Effector memory CD8-positive, alpha-beta T cell (primary cell): ENCODE measurements around the gene HSPG2.
"Not testable (repeated sequence)": the region's sequence is repeated elsewhere in the genome, so short reads cannot be mapped to it uniquely, and the experiment has no call there.

Experiments used
- ATAC-seq: fragments of 150-1000 bp; cut with Tn5 transposase; replicated peaks from 2 replicates; pipeline ENCODE4 v1.10.0; 2021; ENCODE audit warnings: mild to moderate bottlenecking, moderate library complexity
- DNase-seq, 3 experiments: peaks; one replicate each; pipeline ENCODE4 v3.0.0; 2021
- H3K27ac Mint-ChIP-seq, 2 donors: one replicate each; pipeline ENCODE4 v1.8.0; 2022; ENCODE audit warnings: mild to moderate bottlenecking in 2 of 2, mixed read lengths in 2 of 2, moderate library complexity in 2 of 2
- H3K27me3 Mint-ChIP-seq, 2 donors: one replicate each; pipeline ENCODE4 v1.8.0; 2022; ENCODE audit warnings: mixed read lengths in 2 of 2
- H3K36me3 Mint-ChIP-seq: one replicate; pipeline ENCODE4 v1.8.0; 2022; ENCODE audit warnings: mild to moderate bottlenecking, moderate library complexity, mixed read lengths; ENCODE audit not compliant: insufficient read depth
- H3K4me1 Mint-ChIP-seq, 2 donors: one replicate each; pipeline ENCODE4 v1.8.0; 2022; ENCODE audit warnings: low read depth in 2 of 2, mixed read lengths in 2 of 2
- H3K4me3 Mint-ChIP-seq, 2 donors: one replicate each; pipeline ENCODE4 v1.8.0; 2022; ENCODE audit warnings: mild to moderate bottlenecking in 2 of 2, mixed read lengths in 2 of 2, moderate library complexity in 2 of 2
- H3K9me3 Mint-ChIP-seq, 2 donors: one replicate each; pipeline ENCODE4 v1.8.0; 2022; ENCODE audit warnings: mixed read lengths in 2 of 2

The HSPG2 gene

DNA sequence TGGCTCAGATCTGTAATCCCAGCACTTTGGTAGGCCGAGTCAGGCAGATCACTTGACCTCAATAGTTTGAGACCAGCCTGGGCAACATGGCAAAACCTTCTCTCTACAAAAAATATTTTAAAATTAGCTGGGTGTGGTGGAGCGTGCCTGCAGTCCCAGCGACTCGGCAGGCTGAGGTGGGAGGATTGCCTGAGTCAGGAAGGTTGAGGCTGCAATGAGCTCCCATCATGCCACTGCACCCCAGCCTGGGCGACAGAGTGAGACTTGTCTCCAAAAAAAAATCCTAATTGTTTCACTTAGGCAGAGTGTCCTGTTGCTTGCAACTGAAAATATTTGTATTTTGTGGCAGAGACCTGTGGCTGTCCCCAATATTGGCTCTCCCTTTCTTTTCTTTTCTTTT is 32.0 kb upstream of the HSPG2 start:
- H3K36me3 Mint-ChIP-seq, H3K27ac Mint-ChIP-seq, DNase-seq, H3K4me3 Mint-ChIP-seq, ATAC-seq, H3K9me3 Mint-ChIP-seq, H3K4me1 Mint-ChIP-seq: not testable (repeated sequence)
- peaks cover 10 to 12% of the 10 kb centered on the region in 2 donors for H3K27me3 Mint-ChIP-seq

DNA sequence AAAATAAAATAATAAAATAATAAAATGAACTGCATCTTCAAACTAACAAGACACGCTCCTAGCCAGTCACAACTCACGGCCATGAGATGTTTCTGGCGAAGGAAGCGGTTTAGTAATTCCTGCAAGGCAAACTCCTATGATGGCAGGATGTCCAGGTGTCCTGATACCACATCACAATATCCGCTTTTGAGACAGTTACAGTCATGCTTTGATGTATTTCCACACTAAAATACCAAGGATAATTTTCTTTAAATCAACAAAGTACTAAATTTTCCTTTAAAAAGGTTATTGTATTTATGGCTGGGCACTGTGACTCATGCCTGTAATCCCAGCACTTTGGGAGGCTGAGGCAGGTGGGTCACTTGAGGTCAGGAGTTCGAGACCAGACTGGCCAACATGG is 30.1 kb upstream of the HSPG2 start:
- not testable (repeated sequence) for DNase-seq, H3K4me1 Mint-ChIP-seq, H3K9me3 Mint-ChIP-seq, H3K4me3 Mint-ChIP-seq, H3K27ac Mint-ChIP-seq, H3K36me3 Mint-ChIP-seq, ATAC-seq
- H3K27me3 Mint-ChIP-seq, result peaks cover 10 to 12% of the 10 kb centered on the region in 2 donors

DNA sequence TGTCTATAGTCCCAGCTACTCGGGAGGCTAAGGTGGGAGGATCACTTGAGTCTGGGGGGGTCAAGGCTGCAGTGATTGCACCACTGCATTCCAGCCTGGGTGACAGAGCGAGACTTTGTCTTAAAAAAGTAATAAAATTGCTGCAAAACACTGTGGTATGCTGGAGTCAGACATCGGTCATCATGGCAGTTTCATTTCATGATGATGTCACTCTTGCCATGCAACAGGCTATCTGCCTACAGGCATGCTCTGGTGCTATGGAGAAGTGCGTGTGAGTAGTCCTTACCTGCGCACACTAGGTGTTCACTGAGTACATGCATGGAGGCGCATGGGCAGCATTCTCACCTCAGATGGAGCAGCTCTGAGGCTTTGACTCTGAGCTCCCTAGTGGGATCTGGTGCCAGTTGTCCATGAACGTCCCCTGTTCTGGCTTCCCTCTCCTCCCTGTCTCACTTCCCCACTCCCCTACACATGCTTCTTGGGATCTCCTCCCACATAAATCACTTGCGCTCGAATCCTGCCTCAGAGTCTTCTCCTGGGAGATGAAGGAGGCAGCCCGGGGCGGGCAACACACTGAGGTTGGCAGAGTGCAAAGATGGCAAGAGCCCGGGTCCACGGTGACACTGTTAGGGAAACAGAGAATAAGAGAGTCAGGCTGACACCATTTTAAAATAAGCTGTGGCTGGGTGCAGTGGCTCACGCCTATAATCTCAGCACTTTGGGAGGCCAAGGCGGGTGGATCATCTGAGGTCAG is 29.3 kb upstream of the HSPG2 start:
- no peaks in the 10 kb centered on the region for H3K9me3 Mint-ChIP-seq
- DNase-seq, result no peak
- peaks cover 3% of the 10 kb centered on the region in 2 donors for H3K4me1 Mint-ChIP-seq
- H3K27me3 Mint-ChIP-seq, result peaks cover 10 to 12% of the 10 kb centered on the region in 2 donors
- no peak overlapping the region for H3K27ac Mint-ChIP-seq
- no peak overlapping the region for H3K4me3 Mint-ChIP-seq
- ATAC-seq, result no peak
- H3K36me3 Mint-ChIP-seq, result peaks cover 4% of the 10 kb centered on the region

DNA sequence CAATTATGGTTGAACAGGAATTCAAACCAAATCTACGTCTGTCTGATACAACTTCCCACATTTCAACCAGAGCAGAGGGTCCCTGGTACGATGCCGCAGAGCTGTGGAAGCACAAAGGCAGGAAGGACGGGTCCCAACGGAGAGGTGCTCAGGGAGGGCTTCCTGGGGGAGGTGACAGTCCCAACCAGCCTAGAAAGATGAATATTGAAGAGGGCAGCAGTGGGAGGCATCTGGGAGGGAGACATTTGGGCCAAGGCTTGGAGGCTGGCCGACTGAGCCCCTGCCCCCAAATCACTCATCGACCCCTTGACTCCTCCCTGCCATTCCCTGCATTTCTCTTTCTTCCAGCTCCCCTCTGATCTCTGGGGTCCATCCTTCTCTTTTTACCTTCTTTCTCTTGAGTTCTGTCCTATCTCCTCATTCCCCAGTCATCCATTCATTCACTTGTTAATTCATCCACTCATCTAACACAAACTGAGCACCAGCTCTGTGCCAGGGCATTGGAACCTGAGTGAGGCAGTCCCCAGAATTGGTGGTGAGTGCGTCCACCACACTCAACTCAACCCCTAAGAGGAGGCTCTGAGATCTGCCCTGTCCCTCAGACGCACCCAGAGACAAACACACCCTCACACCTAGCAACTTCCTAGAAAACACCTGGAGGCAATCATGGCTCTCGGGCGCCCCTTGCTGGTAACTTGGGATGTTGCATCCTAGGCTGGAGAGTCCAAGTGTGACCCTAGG is 26.5 kb upstream of the HSPG2 start:
- H3K27ac Mint-ChIP-seq, result no peak overlapping the region
- peaks cover 12% of the 10 kb centered on the region in 2 donors for H3K27me3 Mint-ChIP-seq
- H3K4me1 Mint-ChIP-seq, result peaks cover 3% of the 10 kb centered on the region in 2 donors
- DNase-seq, result peak; percentile 78 to 80 (median 78)
- H3K9me3 Mint-ChIP-seq, result no peaks in the 10 kb centered on the region
- H3K4me3 Mint-ChIP-seq, result no peak overlapping the region
- peaks cover under 1% of the 10 kb centered on the region for H3K36me3 Mint-ChIP-seq
- ATAC-seq, result peak; percentile 93

DNA sequence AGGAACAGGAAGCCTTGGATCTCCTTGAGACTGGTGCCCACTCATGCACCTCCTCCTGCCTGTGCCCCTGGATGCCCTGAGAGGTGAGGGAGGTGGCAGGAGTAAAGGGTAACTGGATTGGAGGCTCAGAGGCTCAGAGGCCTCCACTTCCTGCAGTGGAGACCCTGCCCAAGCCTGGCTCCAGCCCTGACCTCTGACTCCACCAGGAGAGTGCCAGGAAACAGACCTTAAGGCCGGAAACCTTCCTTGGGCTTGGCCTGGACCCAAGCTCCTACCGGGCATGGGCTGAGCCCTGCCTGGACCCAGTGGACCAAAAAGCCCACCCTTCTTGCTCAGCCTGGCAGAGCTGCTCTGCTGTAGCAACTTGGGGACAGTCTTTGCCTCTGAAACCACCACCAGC is 24.7 kb upstream of the HSPG2 start:
- H3K36me3 Mint-ChIP-seq, result no peaks in the 10 kb centered on the region
- no peak for DNase-seq
- peaks cover 18 to 28% of the 10 kb centered on the region in 2 donors for H3K27me3 Mint-ChIP-seq
- H3K4me1 Mint-ChIP-seq, result peaks cover 6 to 16% of the 10 kb centered on the region in 2 donors
- H3K27ac Mint-ChIP-seq, result no peak overlapping the region
- H3K4me3 Mint-ChIP-seq, result no peak overlapping the region
- no peaks in the 10 kb centered on the region for H3K9me3 Mint-ChIP-seq
- no peak for ATAC-seq

DNA sequence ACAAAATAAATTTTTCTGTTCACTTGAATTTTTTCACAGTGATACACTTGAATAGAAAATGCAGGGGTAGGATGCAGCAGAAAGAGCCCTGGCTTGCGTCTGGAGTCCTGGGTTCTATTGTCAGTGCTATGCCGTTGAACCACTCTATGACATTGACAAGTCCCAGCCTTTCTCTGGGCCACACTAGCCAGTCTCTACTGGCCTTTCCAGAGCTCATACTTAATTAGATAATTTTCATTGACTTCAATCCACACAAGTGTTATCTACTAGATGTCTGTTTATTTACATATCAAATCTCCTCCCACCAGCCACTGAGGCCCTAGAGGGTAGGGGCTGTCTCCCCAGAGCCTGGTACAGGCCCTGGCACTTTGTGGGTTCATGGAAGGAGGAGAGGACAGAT is 24.2 kb upstream of the HSPG2 start:
- Mint-ChIP-seq H3K4me3 (no peak overlapping the region), H3K27ac (no peak overlapping the region)

DNA sequence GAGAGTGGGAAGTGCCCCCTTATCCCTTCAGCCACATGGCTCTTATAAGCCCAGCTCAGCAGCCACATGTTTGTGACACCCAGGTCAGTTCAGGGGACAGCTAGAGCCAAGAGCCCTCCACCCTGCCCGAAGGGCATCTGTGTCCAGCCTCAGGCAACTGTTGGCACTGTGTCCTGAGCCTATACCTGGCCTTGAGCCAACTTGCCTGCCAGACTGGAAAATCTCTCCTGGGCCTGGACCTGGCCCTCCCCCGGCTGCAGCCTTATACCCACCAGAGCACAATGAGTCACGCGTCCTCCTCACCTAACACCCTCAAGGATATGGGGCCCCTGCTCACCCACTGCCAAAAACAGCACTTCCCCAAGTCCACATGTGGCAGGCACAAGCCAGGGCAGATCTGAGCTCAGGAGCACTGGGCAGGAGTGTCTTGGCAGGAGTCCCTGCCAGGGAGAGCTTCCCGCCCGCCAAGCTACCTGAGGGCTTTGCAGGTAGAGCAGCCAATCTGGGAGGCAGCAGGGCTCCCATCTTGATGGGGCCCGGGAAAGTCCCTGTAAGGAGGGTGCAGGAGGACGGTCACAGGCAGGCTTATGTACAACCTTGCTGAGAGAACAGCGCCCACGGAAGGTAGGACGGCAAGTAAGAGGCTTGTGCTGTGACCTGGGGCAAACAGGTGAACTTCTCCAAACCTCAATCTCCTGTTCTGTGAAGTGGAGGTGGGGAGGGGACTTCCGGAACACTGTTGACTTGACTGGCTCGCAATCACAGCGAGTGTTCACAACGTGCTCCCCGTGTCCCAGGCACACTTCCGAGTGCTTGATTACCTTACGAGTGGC is 19.8 kb upstream of the HSPG2 start:
- ATAC-seq, result peak; percentile 89
- H3K9me3 Mint-ChIP-seq, result no peaks in the 10 kb centered on the region
- H3K27ac Mint-ChIP-seq, result peak overlapping the region in 1 of 2 donors; percentile 82
- H3K27me3 Mint-ChIP-seq, result peaks cover 7 to 23% of the 10 kb centered on the region in 2 donors
- H3K4me1 Mint-ChIP-seq, result peaks cover 3 to 19% of the 10 kb centered on the region in 2 donors
- H3K4me3 Mint-ChIP-seq, result peak overlapping the region; percentile 26 to 76
- H3K36me3 Mint-ChIP-seq, result no peaks in the 10 kb centered on the region
- peak in 2 of 3 experiments; percentile 10 to 24 for DNase-seq

More for the DNA sequence above, 24.2 kb upstream of the HSPG2 start:
- ATAC-seq, result no peak
- peaks cover 14 to 26% of the 10 kb centered on the region in 2 donors for H3K27me3 Mint-ChIP-seq
- no peak for DNase-seq
- no peaks in the 10 kb centered on the region for H3K9me3 Mint-ChIP-seq
- no peaks in the 10 kb centered on the region for H3K36me3 Mint-ChIP-seq
- H3K4me1 Mint-ChIP-seq, result peaks cover 6 to 21% of the 10 kb centered on the region in 2 donors

DNA sequence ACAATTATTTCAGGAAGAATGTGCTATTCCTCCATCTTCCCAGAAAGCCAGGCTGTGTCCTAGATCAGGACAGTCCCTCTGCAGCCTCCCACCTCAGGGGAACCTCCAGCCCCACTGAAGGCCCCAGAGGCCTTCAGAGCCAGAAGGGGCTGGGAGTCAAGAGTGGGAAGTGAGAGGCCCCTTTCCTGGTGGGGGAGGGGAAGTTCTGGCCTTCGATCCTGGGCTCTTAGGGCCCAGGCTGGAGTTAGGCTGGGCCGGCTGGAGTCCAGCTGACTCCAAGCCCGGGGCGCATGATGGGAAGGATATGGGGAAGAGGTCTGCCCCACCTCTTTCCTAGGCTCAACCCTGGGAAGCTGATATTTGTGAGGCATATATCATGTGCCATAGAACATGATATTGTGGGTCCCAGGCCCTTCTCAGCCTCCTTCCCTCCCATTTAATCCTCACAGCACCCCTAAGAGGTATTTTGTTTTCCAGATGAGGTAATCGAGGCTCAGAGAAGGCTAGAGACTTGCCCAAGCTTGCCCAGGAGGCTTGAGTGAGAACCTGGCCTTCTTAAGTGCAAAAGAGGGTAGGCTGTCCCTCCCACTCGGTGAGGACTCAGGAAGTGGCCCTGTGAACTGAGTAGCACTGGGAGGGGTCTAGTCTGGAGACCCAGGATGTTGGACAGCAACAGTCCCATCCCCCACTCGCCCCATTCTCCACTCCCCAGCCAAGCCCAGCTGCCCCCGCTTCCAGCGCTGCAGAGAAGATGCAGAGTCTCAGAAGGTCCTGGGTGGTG is 18.6 kb upstream of the HSPG2 start:
- H3K36me3 Mint-ChIP-seq, result no peaks in the 10 kb centered on the region
- ATAC-seq (no peak), DNase-seq (no peak)
- H3K27ac Mint-ChIP-seq, result no peak overlapping the region
- H3K4me1 Mint-ChIP-seq, result peaks cover 3 to 19% of the 10 kb centered on the region in 2 donors
- no peaks in the 10 kb centered on the region for H3K9me3 Mint-ChIP-seq
- no peak overlapping the region for H3K4me3 Mint-ChIP-seq
- peaks cover 7 to 23% of the 10 kb centered on the region in 2 donors for H3K27me3 Mint-ChIP-seq

DNA sequence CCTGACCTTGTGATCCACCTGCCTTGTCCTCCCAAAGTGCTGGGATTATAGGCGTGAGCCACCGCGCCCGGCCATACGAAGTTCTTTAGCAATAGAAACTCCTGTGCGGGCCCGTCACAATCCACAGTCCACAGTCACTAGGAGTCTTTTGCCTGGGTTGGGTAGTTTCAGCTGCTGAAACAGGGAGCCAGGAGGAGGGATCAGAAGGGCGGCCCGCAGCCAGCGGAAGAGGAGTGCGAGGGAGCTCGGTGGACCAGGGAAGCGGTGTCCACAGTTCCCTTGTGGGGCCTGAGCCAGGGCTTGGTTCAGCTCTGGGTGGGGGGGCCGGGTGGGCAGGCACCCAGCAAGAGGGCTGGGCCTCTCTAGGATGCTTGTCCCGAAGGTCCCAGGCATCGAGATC is 17.9 kb upstream of the HSPG2 start:
- ATAC-seq (no peak), DNase-seq (no peak)
- H3K27me3 Mint-ChIP-seq, result peaks cover 7 to 23% of the 10 kb centered on the region in 2 donors
- H3K4me1 Mint-ChIP-seq, result peaks cover 3 to 19% of the 10 kb centered on the region in 2 donors
- no peaks in the 10 kb centered on the region for H3K9me3 Mint-ChIP-seq
- H3K4me3 Mint-ChIP-seq, result no peak overlapping the region
- peak overlapping the region in 1 of 2 donors; percentile 12 for H3K27ac Mint-ChIP-seq
- H3K36me3 Mint-ChIP-seq, result no peaks in the 10 kb centered on the region

DNA sequence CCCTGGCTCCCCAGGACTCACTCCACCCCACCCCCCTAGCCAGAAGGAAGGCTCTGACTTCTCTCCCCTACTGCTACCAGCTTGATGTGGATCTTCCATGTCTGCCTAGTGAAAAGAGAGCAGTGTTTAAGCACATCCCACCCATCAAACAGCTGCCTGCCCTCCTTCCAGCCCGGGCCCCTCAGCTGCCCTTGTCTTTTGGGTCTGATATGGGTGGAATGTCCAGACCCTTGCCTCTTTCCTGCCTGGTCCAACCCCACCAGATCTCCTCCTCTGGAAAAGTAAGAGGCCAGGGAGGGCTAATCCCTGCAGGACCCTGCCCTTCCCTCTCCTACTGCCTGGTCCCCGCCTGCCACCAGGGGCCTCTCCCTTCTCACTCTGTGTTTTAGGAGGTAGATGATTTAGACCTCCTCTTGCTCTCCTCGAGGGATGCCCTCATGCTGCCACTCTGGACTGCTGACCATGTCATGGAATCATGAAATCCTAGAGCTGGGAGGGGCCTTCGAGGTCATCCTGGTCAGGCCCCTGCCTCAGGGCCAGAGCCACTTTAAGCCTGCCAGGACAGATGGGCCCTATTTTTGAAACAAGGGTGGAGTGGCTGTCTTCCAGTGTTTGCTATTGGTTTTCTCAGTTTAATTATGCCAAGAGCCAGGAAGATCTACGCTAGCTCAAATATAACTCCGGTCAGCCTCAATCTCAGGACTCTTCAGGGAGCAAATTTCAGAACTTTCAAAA is 15.8 kb upstream of the HSPG2 start:
- Mint-ChIP-seq H3K4me1 (peaks cover 0 to 14% of the 10 kb centered on the region in 2 donors), H3K27me3 (peaks cover 2 to 14% of the 10 kb centered on the region in 2 donors), H3K9me3 (no peaks in the 10 kb centered on the region), H3K27ac (no peak overlapping the region), H3K4me3 (no peak overlapping the region), H3K36me3 (no peaks in the 10 kb centered on the region)
- ATAC-seq (no peak), DNase-seq (no peak)

DNA sequence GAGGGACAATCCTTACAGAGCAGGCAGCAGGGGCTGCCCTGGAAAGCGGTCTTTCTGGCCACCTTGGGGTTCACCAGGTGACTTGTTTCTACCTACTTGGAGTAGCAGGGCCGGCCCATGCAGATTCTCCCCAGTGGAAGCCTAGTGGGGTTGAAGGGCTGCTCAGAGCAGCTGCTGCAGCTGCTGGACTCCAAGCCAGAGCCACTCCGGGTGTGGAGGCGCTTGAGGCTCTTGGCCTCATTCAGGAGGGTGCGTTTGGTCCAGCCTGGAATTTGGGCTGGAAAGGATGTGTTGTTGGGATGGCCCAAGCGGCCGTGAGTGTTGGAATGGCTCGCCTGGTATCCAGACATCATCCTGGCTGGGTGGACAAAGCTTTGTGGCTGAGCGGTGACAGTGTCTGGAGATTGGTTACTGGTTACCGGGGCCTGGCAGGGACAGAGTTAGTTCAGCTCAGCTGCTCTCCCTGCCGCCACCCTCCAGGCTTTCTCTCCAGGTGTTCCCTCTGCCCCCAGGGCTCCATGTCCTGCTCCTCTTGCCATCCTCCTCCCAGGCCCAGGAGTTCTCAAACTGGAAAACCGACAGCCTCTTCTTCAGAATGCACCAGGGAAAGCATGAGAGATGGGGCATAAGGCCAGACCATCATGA is 14.2 kb upstream of the HSPG2 start:
- no peak for DNase-seq
- ATAC-seq, result no peak
- Mint-ChIP-seq H3K4me3 (no peak overlapping the region), H3K27me3 (no peaks in the 10 kb centered on the region), H3K4me1 (peaks cover 0 to 2% of the 10 kb centered on the region in 2 donors), H3K27ac (no peak overlapping the region), H3K9me3 (no peaks in the 10 kb centered on the region), H3K36me3 (no peaks in the 10 kb centered on the region)

DNA sequence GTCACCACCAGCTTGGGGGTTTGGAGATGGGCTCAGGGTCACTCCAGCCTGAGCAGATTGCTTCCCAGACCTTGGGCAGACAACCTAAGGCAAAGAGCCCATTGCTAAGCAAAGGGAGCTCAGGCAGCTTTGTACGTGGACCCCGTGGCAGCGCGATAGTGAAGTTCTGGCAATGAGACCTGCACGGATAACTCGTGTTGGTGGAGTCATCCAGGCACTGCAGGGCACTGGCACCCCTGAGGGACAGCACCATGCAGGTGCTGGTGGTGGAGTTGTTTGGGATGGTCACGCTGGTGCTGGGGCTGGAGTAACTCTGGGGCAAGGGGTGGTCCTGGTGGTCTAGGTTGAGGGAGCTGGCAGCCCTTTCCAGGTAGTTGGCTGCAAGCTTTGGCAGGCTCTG is 13.6 kb upstream of the HSPG2 start:
- no peaks in the 10 kb centered on the region for H3K36me3 Mint-ChIP-seq
- no peaks in the 10 kb centered on the region for H3K9me3 Mint-ChIP-seq
- no peaks in the 10 kb centered on the region for H3K27me3 Mint-ChIP-seq
- DNase-seq, result no peak
- no peak overlapping the region for H3K27ac Mint-ChIP-seq
- no peaks in the 10 kb centered on the region for H3K4me1 Mint-ChIP-seq
- no peak overlapping the region for H3K4me3 Mint-ChIP-seq
- no peak for ATAC-seq
